HG03135 (cell line): ENCODE results near the gene AMDHD2.

Experiments
- ATAC-seq: cut with Tn5 transposase; IDR thresholded peaks from one replicate; pipeline ENCODE4 v1.9.1; 2021; ENCODE audit warnings: mild to moderate bottlenecking, moderate library complexity; ENCODE audit not compliant: unreplicated experiment

The AMDHD2 gene

DNA sequence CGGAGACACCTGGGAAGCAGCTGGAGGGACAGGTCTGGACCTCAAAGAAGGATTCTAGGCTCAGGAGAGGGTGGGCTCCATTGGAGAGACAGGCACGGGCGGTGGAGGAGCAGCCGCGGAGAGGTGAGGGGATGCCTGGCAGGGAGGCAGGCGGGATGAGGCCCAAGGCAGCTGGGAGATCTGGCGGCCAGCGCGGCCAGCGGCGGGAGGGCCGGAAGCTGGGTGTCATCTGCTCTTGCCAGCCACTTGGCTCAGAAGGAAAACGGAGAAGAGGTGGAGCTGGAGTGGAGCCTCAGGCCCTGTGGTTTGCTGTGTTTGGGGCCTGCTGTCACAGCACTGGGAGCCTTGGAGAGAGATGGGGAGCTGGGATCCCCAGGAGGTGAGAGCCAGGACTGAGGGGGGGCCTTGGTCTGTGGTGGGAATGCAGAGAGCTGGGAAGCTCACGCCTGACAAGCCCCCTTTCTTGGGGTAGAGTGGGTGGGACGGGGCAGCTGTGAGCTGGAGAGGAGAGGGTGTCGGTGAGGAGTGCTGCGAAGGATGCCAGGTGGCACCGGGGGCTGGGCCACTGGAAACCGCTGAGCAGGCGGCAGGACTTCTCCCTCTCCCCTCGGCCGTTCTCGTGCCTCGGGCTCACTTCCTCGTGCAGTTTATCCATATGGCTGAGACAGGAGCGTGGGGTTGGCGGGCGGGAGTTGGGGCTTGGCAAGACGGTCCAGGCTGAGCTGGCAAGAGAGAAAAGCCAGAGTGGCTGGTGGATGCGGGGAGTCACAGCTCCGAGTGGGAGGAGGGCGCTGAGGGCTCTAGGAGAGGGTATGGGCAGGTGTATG lies 37.2 kb upstream of the AMDHD2 start:
- ATAC-seq, result no peak

- no peak for ATAC-seq
Measured at GRCh38 chr16:2483939-2484897, 36.0 kb upstream of the AMDHD2 start.

- no peak for ATAC-seq
Measured at GRCh38 chr16:2484898-2485508, 35.2 kb upstream of the AMDHD2 start.

- no peak for ATAC-seq
Measured at GRCh38 chr16:2485811-2486507, 34.2 kb upstream of the AMDHD2 start.

GRCh38 chr16:2486645-2487516 lies 33.3 kb upstream of the AMDHD2 start:
- ATAC-seq, result peak; percentile 65

DNA sequence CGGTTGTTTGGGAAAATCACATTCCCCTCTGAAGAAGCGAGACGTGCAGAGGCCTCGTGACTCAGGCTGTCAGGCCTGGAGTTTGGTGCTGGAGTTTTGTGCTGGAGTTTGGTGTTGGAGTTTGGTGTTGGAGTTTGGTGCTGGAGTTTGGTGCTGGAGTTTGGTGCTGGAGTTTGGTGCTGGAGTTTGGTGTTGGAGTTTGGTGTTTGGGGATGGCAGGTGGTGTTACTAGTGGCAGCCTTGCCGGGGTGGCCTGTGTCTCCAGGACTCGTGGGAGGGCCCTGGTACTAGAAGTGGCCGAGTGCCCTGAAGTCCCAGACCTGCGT lies 32.7 kb upstream of the AMDHD2 start:
- ATAC-seq, result no peak

DNA sequence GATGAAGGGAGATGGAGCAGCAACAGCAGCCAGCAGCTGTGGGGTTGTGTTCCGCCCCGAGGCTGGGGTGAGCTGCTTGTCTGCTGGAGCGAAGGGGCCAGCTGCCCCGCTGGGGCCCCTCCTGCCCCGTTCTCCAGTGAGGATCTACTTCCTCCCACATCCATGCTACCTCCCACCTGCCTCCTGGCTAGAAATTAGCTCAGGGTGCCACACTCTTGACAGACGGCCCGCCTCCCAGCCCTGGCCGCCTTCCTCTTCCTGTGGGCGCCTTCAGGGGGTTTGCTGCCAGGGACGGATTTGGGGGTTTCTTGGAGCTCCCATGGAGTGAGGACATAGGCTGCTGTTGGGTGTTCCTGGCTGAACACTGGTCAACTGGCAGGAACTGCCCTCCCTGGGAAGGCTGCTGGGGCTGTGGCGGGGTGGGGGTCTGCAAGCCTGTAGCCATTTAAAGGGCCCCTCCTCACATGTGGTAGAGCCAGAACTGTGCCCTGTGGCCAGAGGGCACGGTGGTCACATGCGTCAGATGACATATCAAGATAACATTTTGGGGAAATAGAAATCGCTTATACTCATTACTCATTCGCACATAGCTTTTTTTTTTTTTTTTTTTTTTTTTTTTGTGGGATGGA lies 32.2 kb upstream of the AMDHD2 start:
- no peak for ATAC-seq

GRCh38 chr16:2489581-2489980 lies 30.6 kb upstream of the AMDHD2 start:
- ATAC-seq, result no peak

DNA sequence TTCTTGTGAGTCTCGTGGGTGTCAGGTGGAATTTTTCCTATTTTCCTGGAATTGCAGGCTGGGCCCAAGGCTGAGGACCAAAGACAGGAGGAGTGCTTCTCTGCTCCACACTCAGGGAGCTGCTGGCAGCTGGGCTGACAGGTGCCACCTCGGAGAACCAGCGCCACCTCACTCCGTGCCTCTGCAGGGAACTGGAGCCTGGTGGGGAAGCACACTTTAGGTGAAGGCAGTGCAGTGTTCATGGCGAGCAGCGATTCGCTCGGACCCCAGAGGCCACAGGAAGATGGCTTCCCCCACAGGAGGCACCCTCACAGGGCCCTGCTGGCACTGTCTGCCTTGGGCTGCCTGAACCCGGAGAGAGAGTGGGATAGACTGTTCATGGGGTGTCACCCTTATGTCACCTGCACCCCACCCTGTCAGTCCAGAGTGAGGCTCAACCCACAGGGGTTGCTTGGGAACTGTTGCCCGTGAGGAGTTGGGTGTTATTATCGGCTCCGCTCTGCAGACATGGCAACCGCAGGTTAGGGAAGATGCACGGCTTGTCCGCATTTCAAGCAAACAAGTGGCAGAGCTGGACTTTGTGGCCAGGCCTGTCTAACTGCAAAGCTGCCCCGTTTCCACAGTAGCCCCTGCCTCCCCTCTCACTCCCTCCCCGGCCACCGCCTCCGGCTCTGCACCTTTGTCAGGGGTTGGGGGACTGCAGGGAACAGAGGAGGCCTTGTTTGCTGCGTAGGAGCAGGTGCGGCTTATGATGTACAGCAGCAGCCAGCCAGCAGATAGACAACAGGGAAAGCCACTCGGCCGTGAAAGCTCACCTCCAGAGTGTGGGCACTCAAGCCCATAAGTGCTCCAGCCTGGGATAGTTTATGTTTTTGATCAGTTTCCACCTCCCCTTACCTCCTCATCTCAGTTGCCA lies 29.7 kb upstream of the AMDHD2 start:
- no peak for ATAC-seq

DNA sequence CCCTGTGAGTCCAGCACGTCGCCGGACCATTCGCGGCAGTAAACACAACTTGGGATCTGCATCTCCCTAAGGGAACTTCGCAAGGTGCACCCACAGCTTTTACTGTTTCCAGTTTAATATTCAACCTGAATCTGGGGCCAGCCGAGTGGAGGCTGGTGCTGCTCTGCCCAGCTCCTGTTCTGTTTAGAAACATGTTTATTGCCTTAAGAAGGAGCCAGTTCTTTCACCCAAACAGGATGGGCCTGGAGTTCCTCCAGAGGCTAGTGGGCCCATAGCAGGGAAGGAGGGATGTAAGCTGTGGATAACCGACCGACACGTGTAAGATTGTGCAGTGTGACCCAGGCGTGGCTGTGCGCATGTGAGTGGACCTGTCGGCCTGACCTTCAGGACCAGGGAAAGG lies 27.9 kb upstream of the AMDHD2 start:
- no peak for ATAC-seq

DNA sequence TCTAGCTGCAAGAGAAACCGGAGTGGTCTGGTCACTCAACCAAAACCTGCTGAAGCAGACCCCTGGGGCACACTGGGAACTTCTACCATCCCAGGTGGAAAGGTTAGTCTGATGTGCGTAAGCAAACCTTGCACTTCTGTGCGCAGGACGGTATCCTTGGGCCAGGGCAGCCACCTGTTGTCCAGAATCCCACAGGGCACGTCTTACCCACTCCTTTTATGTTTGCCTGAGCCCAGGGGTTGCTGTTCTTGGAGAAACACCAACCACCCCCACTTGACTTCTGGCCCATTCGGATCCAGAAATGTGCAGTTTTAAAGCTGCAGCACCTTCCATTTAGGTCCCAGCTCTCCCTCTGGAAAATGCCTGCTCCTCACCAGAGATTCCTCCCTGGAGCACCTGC lies 26.6 kb upstream of the AMDHD2 start:
- no peak for ATAC-seq

DNA sequence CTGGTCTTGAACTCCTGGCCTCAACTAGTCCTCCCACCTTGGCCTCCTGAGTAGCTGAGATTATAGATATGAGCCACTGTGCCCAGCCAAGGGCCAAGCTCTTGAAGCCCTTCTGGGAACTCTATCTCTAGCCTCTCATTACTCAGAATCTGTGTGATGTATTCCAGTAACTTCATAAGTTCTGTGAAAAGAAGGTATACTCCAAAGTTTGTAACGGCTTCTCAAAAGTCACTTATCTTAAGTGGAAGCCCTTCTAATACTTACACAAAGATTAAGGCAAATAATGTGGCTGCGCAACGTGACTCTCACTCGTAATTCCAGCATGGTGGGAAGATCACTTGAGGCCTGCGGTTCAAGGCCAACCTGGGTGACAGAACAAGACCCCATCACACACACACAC lies 25.6 kb upstream of the AMDHD2 start:
- ATAC-seq, result no peak

DNA sequence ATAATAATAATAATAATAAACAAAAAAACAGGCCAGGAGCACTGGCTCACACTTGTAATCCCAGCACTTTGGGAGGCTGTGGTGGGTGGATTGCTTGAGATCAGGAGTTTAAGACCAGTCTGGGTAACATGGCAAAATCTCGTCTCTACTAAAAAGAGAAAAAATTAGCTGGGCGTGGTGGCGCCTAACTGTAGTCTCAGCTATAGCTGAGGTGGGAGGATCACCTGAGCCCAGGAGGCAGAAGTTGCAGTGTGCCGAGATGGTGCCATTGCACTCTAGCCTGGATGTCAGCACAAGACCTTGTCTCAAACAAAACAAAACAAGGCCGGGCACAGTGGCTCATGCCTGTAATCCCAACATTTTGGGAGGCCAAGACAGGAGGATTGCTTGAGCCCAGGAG lies 25.1 kb upstream of the AMDHD2 start:
- no peak for ATAC-seq

DNA sequence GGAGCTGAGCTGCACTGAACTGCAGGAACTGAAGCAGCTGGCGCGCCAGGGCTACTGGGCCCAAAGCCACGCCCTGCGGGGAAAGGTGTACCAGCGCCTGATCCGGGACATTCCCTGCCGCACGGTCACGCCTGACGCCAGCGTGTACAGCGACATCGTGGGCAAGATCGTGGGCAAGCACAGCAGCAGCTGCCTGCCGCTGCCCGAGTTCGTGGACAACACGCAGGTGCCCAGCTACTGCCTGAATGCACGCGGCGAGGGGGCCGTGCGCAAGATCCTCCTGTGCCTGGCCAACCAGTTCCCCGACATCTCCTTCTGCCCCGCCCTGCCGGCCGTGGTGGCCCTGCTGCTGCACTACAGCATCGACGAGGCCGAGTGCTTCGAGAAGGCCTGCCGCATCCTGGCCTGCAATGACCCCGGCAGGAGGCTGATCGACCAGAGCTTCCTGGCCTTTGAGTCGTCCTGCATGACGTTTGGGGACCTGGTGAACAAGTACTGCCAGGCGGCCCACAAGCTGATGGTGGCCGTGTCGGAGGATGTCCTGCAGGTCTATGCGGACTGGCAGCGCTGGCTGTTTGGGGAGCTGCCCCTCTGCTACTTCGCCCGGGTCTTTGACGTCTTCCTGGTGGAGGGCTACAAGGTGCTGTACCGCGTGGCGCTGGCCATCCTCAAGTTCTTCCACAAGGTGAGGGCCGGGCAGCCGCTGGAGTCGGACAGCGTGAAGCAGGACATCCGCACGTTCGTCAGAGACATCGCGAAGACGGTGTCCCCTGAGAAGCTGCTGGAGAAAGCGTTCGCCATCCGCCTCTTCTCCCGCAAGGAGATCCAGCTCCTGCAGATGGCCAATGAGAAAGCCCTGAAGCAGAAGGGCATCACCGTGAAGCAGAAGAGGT lies 23.7 kb upstream of the AMDHD2 start:
- no peak for ATAC-seq

DNA sequence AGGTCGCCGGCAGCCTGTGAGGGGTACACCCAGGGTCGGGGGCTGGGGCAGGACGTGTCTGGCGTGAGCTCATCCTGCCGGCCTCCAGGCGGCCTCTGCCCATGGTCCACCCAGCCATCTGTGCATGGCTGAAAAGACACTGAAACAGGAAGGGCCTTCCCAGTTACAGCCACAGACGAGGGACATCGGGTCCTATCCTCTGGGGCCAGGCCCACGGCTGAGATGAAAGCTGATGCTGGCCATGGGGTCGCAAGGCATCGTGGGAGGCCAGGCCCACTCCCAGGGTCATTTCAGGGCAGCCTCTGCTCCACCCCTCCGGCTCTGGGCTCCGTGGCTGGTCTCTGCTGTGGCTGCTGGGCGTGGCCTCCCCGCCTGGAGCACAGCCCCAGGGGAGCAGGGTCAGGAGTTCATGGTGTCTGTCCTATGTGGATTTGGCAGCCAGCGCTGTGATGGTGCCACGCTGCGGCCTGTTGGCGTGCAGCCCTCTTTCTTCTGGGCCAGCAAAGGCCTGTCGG lies 23.0 kb upstream of the AMDHD2 start:
- no peak for ATAC-seq

DNA sequence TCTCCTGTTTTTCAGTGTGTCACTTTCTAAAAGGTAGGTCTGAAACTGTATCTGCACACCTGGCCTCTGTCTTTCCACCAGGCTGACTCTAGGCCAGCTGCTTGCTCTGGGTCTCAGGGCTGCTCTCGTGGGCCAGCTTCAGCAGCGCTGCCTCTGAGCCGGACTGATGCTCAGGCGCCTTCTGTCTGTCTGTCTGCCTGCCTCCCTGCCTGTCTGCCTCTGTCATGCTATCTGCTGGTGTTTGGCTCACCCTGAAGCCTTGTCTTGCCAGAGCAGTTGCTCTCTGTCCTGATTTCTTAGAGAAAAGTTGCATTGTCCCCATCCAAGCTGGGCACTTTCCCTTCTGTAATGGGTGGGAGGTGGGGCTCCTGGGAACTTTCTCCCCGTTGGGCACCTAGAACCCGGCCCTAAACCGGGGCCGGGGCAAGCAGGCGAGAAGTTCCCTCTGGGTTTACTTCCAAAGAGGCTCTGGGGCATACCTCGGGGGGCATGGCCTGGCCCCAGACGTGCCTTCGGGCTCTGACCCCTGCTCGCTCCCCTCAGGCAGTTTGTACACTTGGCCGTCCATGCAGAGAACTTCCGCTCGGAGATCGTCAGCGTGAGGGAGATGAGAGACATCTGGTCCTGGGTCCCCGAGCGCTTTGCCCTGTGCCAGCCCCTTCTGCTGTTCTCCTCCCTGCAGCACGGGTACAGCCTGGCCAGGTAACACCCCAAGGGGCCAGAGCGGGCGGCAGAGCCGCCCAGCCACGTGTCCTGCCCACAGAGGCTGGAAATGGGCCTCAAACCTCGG lies 22.3 kb upstream of the AMDHD2 start:
- no peak for ATAC-seq
